ENCODE measurements around the gene RUSF1. TPM values are rescaled to one million over a fixed set of nuclear protein-coding genes. Genes with fewer than 3 reads are reported as not detected.
"Not testable (repeated sequence)": the region's sequence is repeated elsewhere in the genome, so short reads cannot be mapped to it uniquely, and the experiment has no call there.

RUSF1 gene
- total RNA-seq, 1 donor from 2014 or later: 54.9 TPM

DNA sequence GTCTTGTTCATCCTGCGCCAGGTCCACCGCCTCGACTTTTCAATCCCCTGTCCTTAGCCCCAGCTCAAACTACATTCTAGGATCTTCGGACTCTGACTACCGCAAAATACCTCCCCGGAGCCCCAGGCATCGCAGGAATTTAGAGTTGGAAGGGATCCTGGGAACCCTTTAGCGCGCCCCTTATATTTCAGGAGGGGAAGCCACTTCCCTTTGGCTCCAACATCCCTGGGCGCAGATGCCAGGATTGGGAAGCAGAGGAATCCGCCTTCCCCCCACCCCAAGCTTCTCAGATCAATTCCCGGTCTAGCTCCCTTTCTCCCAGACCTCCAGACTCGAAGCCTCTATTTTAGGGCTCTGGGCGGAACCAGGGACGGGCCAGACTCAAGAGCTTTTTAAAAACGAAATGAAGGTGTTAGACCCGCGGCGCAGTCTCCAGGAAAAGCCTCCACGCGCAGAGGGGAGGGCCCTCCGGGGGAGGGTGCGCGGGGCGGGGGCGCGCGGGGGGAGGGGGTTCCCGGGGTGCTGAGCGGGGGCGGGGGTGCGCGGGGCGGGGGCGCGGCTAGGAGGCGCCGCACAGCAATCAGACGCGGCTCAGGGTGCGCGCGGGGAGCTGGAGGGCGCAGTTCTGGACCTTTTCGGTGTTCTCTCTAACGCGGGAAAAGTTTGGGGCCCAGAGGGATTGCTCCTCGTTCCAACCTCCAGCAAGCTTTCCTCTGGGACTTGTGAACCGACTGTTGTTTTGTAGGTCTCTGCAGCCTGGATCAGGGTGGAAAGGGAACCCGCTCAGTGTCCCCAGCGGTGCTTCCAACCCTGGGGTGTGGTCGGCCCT, 21.1 kb upstream of the RUSF1 start:
- Histone ChIP-seq H3K4me3 (peak overlapping the region; percentile 44), H3K27ac (peak overlapping the region; percentile 54), H3K9me3 (no peaks in the 10 kb centered on the region), H3K4me1 (no peaks in the 10 kb centered on the region), H3K36me3 (no peaks in the 10 kb centered on the region), H3K27me3 (ENCODE audit: low read depth) (peaks cover 15% of the 10 kb centered on the region)
- peak; percentile 78 to 80 for ATAC-seq
- TF ChIP-seq, protein P1, sequence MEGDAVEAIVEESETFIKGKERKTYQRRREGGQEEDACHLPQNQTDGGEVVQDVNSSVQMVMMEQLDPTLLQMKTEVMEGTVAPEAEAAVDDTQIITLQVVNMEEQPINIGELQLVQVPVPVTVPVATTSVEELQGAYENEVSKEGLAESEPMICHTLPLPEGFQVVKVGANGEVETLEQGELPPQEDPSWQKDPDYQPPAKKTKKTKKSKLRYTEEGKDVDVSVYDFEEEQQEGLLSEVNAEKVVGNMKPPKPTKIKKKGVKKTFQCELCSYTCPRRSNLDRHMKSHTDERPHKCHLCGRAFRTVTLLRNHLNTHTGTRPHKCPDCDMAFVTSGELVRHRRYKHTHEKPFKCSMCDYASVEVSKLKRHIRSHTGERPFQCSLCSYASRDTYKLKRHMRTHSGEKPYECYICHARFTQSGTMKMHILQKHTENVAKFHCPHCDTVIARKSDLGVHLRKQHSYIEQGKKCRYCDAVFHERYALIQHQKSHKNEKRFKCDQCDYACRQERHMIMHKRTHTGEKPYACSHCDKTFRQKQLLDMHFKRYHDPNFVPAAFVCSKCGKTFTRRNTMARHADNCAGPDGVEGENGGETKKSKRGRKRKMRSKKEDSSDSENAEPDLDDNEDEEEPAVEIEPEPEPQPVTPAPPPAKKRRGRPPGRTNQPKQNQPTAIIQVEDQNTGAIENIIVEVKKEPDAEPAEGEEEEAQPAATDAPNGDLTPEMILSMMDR (IDR thresholded peaks at IDR 0.05): no peak
- peak; percentile 56 for DNase-seq
- intact Hi-C loops (cut with DNase I): no loop called here

DNA sequence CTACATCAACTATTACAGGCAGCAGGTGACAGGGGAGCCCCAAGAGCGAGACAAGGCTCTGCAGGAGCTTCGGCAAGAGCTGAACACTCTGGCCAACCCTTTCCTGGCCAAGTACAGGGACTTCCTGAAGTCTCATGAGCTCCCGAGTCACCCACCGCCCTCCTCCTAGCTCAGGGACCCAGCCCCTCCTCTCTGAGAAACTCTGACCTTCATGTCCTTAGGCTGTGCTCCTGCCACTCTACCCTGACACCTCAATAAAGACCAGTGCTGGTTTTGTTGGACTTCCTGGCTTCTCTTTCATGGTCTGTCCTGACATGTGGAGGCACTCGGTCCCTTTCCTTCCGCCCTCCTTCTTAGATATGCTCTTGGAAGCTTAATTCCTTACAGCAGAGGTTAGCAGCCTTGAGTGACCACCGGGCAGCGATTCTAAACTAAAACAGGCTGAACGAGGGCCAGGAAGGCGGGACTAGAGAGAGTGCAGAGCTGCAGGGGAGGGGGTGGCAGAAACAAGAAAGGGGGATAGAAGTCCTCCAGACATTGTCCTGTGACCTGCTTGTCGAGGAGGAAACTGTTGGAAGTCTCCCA, 20.4 kb upstream of the RUSF1 start:
- DNase-seq (no peak), ATAC-seq (peak; percentile 25 to 34)
- no peaks in the 10 kb centered on the region for H3K36me3 ChIP-seq
- no peaks in the 10 kb centered on the region for H3K4me1 ChIP-seq
- TF ChIP-seq, protein P1 (IDR thresholded peaks at IDR 0.05): no peak
- H3K9me3 ChIP-seq: no peaks in the 10 kb centered on the region
- peak overlapping the region; percentile 44 for H3K4me3 ChIP-seq
- intact Hi-C loops (cut with DNase I): no loop called here
- peaks cover 15% of the 10 kb centered on the region for H3K27me3 ChIP-seq (ENCODE audit: low read depth)
- peak overlapping the region; percentile 54 for H3K27ac ChIP-seq

DNA sequence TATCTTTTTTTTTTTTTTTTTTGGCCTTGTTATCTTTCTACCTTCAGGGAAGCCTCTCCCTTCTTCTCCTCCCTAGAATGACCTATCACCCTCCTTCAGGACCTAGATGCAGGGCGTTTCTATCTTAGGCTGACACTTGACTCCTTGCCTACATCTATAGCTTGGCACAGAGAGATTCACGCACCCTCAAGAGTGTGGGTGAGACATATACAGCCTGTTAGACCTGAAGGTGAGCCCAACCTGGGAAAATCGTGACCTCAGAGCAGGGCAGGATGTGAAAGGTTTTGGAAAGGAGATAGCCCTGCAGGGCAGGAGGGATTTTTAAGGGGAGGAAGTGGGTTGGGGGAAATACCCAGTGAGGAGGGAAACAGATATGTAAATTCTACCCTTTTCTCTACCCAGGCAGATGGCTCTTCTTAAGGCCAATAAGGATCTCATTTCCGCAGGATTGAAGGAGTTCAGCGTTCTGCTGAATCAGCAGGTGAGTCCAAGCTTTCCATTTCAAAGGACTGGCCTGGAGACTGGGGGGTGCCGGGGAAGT, 19.6 kb upstream of the RUSF1 start, which contains the start of gene AHSP:
AHSP (plus strand) TSS at position 167 of the 541 bp plus-strand sequence; CDS start at position 407, 240 bp downstream.
- no peaks in the 10 kb centered on the region for H3K9me3 ChIP-seq
- intact Hi-C loops (cut with DNase I): no loop called here
- peak within 1 kb of the TSS; percentile 44 for H3K4me3 ChIP-seq
- peaks cover 15% of the 10 kb centered on the region for H3K27me3 ChIP-seq (ENCODE audit: low read depth)
- peak within 1 kb of the TSS; percentile 54 for H3K27ac ChIP-seq
- ATAC-seq (no peak), DNase-seq (no peak)
- no peaks in the 10 kb centered on the region for H3K4me1 ChIP-seq
- TF ChIP-seq, protein P1 (IDR thresholded peaks at IDR 0.05): no peak
- no peaks in the 10 kb centered on the region for H3K36me3 ChIP-seq

DNA sequence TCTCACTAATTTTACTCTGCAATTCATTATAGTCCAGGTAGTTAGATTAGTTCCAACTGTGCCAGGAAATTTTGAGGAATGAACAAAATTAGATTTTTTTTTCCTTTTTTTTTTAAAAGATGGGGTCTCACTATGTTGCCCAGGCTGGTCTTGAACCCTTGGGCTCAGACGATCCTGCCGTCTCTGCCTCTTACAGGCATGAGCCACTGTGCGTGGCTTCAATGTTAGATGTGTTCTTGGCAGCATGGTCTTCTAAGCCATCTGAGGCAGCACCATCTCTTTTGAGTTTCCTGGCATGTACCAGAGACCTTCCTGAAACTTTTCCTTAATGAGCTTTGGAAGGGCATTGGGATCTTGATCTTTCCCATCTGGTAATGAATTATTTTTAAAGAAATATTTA, 16.9 kb upstream of the RUSF1 start:
- no peak overlapping the region for H3K27ac ChIP-seq
- H3K27me3 ChIP-seq (ENCODE audit: low read depth): peaks cover 13% of the 10 kb centered on the region
- TF ChIP-seq, protein P1 (IDR thresholded peaks at IDR 0.05): no peak
- ATAC-seq (no peak), DNase-seq (no peak)
- no peaks in the 10 kb centered on the region for H3K36me3 ChIP-seq
- no peaks in the 10 kb centered on the region for H3K4me1 ChIP-seq
- no peaks in the 10 kb centered on the region for H3K9me3 ChIP-seq
- H3K4me3 ChIP-seq: no peak overlapping the region
- intact Hi-C loops (cut with DNase I): no loop called here

DNA sequence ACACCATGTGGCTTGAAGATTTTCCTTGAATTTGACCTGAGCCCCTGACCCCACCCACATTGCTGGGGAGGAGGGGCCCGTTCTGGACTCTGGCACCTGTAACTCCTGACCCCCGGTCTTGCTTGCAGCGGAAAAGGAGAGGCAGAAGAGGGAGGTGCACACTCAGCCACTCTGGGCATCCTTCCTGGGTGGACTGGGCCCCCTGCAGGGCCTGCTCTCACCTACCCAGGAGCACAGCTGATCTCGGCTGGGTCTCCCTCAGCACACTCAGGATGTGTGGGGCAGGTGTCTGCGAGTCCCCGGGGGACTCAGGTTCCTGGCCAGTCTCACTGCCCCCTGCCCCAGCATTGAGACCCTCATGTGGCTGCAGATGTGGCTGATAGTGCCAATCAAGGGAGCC, 15.6 kb upstream of the RUSF1 start:
- DNase-seq; H3K9me3 ChIP-seq; H3K27me3 ChIP-seq (ENCODE audit: low read depth); H3K27ac ChIP-seq; ATAC-seq; H3K36me3 ChIP-seq; H3K4me1 ChIP-seq; H3K4me3 ChIP-seq; intact Hi-C loops (cut with DNase I): not testable (repeated sequence)

DNA sequence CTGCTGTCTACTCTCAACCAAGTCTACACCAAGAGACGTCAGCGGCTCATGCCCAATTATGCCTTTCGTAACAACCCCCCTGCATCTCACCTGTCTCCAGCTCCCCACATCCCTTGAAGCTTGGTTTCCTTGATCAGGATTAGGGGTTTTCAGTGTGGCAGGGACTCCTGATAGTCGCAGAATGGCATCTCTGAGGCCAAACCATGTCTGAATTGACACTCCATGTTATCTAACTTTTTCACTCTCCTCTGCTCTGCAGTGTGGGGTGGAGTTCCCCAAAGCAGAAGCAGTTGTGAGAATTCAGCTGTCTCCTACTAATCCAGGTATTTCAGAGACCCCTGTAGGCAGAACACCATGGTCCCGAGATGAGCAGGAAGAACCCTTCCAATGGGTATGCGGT, 13.9 kb upstream of the RUSF1 start:
- Histone ChIP-seq H3K27ac (no peak overlapping the region), H3K27me3 (ENCODE audit: low read depth) (no peaks in the 10 kb centered on the region), H3K9me3 (no peaks in the 10 kb centered on the region), H3K4me1 (no peaks in the 10 kb centered on the region), H3K4me3 (no peak overlapping the region), H3K36me3 (no peaks in the 10 kb centered on the region)
- no peak for ATAC-seq
- DNase-seq: no peak
- TF ChIP-seq, protein P1 (IDR thresholded peaks at IDR 0.05): no peak
- intact Hi-C loops (cut with DNase I): no loop called here

All from lower lobe of right lung (tissue), 2 donors.